ENCODE results near the gene LUZP2. TPM values are rescaled to one million over a fixed set of nuclear protein-coding genes. Genes with fewer than 3 reads are reported as not detected.

Gene LUZP2
- total and polyA plus RNA-seq, 2 of the 8 experiments (the other 6 are each of a cell fraction or from before 2014, with no cell fraction given): 0.79 to 1.5 TPM

DNA sequence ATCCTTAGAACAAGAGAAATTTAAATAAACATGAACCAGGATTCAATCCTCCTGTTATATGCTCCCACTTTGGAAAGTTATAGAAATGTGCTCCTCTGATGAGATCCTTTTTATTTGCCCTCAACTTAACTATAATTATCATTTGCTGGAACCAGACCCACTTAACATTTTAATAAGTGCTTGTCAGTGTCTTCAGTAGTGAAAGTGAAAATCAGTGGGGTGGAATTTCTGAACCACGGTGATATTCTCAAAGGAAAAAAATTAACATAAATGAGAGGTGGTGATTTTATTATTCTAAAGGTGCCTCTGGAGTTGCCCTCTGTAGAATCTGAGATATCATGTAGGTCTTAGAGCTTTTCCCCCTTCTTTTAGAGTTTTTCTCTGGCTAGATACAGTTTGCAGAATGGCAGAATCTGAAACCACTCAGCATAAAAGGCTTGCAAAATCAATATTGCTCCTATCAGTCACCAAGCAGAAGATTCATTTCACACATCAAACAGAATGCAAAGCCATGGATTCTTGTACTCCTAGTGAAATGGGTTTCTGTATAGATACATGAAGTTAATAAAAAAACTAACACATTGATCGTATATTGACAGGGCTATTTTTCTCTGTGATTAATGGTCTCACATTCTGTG lies 213.2 kb downstream of the LUZP2 start (continued):
- TF ChIP-seq EZH2 (IDR thresholded peaks at IDR 0.05; ENCODE audit: low read depth, low read length, severe bottlenecking): no peak
- no peak for TF ChIP-seq KDM1A (IDR thresholded peaks at IDR 0.05; ENCODE audit: borderline replicate concordance, low read length)
- no peak for TF ChIP-seq TAF7 (optimal IDR thresholded peaks at IDR 0.05; ENCODE audit: borderline replicate concordance, low read depth, low read length)
- TF ChIP-seq CBX8 (IDR thresholded peaks at IDR 0.05; ENCODE audit: borderline replicate concordance, low read depth, low read length): no peak
- TF ChIP-seq CTBP2 (IDR thresholded peaks at IDR 0.05; ENCODE audit: borderline replicate concordance, insufficient read depth, insufficient read length, low read length): no peak
- no peak for TF ChIP-seq EGR1 (IDR thresholded peaks at IDR 0.05; ENCODE audit: borderline replicate concordance, low read depth, low read length)
- TF ChIP-seq, protein P1, sequence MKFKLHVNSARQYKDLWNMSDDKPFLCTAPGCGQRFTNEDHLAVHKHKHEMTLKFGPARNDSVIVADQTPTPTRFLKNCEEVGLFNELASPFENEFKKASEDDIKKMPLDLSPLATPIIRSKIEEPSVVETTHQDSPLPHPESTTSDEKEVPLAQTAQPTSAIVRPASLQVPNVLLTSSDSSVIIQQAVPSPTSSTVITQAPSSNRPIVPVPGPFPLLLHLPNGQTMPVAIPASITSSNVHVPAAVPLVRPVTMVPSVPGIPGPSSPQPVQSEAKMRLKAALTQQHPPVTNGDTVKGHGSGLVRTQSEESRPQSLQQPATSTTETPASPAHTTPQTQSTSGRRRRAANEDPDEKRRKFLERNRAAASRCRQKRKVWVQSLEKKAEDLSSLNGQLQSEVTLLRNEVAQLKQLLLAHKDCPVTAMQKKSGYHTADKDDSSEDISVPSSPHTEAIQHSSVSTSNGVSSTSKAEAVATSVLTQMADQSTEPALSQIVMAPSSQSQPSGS (IDR thresholded peaks at IDR 0.05; ENCODE audit: low read length): no peak
- no peak for TF ChIP-seq KDM4A (IDR thresholded peaks at IDR 0.05; ENCODE audit: low read depth, low read length, severe bottlenecking)

Measured in H1 (cell line).